H9 (cell line): ENCODE data around the gene SEC61B. TPM values are rescaled to one million over a fixed set of nuclear protein-coding genes. Genes with fewer than 3 reads are reported as not detected.

ENCODE experiments used
- DNase-seq: peaks from one replicate; pipeline ENCODE4 v3.0.0-alpha.2; 2017
- H2AFZ ChIP-seq: one replicate; pipeline ENCODE4 v1.6.1; 2013; ENCODE audit warnings: mild to moderate bottlenecking, low read length, control low read depth, moderate library complexity
- H2AK5ac ChIP-seq: 2 replicates; pipeline ENCODE4 v1.6.1; 2013; ENCODE audit warnings: low read length, control low read depth, mixed read lengths; ENCODE audit not compliant: insufficient read length
- H2BK120ac ChIP-seq: one replicate; pipeline ENCODE4 v1.6.1; 2013; ENCODE audit warnings: low read depth, mild to moderate bottlenecking, low read length, control low read depth, inconsistent platforms; ENCODE audit not compliant: poor library complexity, severe bottlenecking
- H2BK12ac ChIP-seq: 2 replicates; pipeline ENCODE4 v1.6.1; 2013; ENCODE audit warnings: low read length, control low read depth, mixed read lengths, low read depth; ENCODE audit not compliant: insufficient read length
- H2BK15ac ChIP-seq: 2 replicates; pipeline ENCODE4 v1.6.1; 2013; ENCODE audit warnings: low read depth, low read length, control low read depth
- H2BK20ac ChIP-seq: one replicate; pipeline ENCODE4 v1.6.1; 2013; ENCODE audit warnings: low read depth, mild to moderate bottlenecking, low read length, control low read depth, inconsistent platforms; ENCODE audit not compliant: poor library complexity, severe bottlenecking
- H2BK5ac ChIP-seq: 2 replicates; pipeline ENCODE4 v1.6.1; 2013; ENCODE audit warnings: low read length, control low read depth, mixed read lengths; ENCODE audit not compliant: insufficient read length
- H3K14ac ChIP-seq: 2 replicates; pipeline ENCODE4 v1.6.1; 2013; ENCODE audit warnings: low read length, control low read depth; ENCODE audit not compliant: insufficient read depth
- H3K18ac ChIP-seq: 2 replicates; pipeline ENCODE4 v1.6.1; 2013; ENCODE audit warnings: low read depth, mild to moderate bottlenecking, mixed read lengths, low read length, control low read depth; ENCODE audit not compliant: insufficient read length
- H3K23ac ChIP-seq: 2 replicates; pipeline ENCODE4 v1.6.1; 2013; ENCODE audit warnings: low read length, control low read depth, mixed read lengths, low read depth; ENCODE audit not compliant: insufficient read length
- H3K23me2 ChIP-seq: 2 replicates; pipeline ENCODE4 v1.6.1; 2013; ENCODE audit warnings: low read depth, mild to moderate bottlenecking, mixed read lengths, low read length, control low read depth; ENCODE audit not compliant: insufficient read length, poor library complexity, severe bottlenecking
- H3K27ac ChIP-seq: 2 replicates; pipeline ENCODE4 v1.5.1; 2013; ENCODE audit warnings: low read length, control low read depth, mixed read lengths, low read depth; ENCODE audit not compliant: insufficient read length
- H3K27me3 ChIP-seq: 2 replicates; pipeline ENCODE4 v1.6.1; 2013; ENCODE audit warnings: low read length, control low read depth, inconsistent platforms; ENCODE audit not compliant: insufficient read depth
- H3K4ac ChIP-seq: 2 replicates; pipeline ENCODE4 v1.6.1; 2013; ENCODE audit warnings: low read depth, mild to moderate bottlenecking, control low read depth, inconsistent platforms, low read length, moderate library complexity
- H3K4me1 ChIP-seq: 2 replicates; pipeline ENCODE4 v1.6.1; 2013; ENCODE audit warnings: low read length, control low read depth, inconsistent platforms; ENCODE audit not compliant: insufficient read depth
- H3K4me2 ChIP-seq: 2 replicates; pipeline ENCODE4 v1.6.1; 2013; ENCODE audit warnings: low read length, control low read depth, mixed read lengths; ENCODE audit not compliant: insufficient read length, insufficient read depth
- H3K56ac ChIP-seq: 2 replicates; pipeline ENCODE4 v1.6.1; 2013; ENCODE audit warnings: low read depth, mild to moderate bottlenecking, mixed read lengths, low read length, control low read depth; ENCODE audit not compliant: insufficient read length
- H3K79me1 ChIP-seq: 2 replicates; pipeline ENCODE4 v1.6.1; 2013; ENCODE audit warnings: low read depth, mild to moderate bottlenecking, moderate library complexity, low read length, control low read depth, inconsistent platforms; ENCODE audit not compliant: insufficient read depth, poor library complexity, severe bottlenecking
- H3K79me2 ChIP-seq: 2 replicates; pipeline ENCODE4 v1.6.1; 2013; ENCODE audit warnings: low read length, control low read depth, inconsistent platforms; ENCODE audit not compliant: insufficient read depth
- H3K9ac ChIP-seq: 2 replicates; pipeline ENCODE4 v1.6.1; 2013; ENCODE audit warnings: low read length, control low read depth, mixed read lengths; ENCODE audit not compliant: insufficient read length; ENCODE audit errors: extremely low read depth
- H3K9me3 ChIP-seq: one replicate; pipeline ENCODE4 v1.6.1; 2013; ENCODE audit warnings: low read depth, low read length, inconsistent platforms; ENCODE audit not compliant: control insufficient read depth
- H3T11ph ChIP-seq: one replicate; pipeline ENCODE4 v1.6.1; 2013; ENCODE audit warnings: mild to moderate bottlenecking, low read length, control low read depth, inconsistent platforms
- H4K20me1 ChIP-seq: one replicate; pipeline ENCODE4 v1.6.1; 2013; ENCODE audit not compliant: control insufficient read depth, insufficient read length, insufficient read depth
- H4K5ac ChIP-seq: 2 replicates; pipeline ENCODE4 v1.6.1; 2013; ENCODE audit warnings: low read depth, mild to moderate bottlenecking, mixed read lengths, low read length, control low read depth; ENCODE audit not compliant: insufficient read length
- H4K8ac ChIP-seq: replicated peaks from 2 replicates; pipeline ENCODE4 v1.6.1; 2013; ENCODE audit warnings: low read length, control low read depth, mixed read lengths, low read depth; ENCODE audit not compliant: insufficient read length
- H4K91ac ChIP-seq: 2 replicates; pipeline ENCODE4 v1.6.1; 2013; ENCODE audit warnings: low read depth, mild to moderate bottlenecking, moderate library complexity, mixed read lengths, low read length, control low read depth; ENCODE audit not compliant: insufficient read length
- H3K27ac Mint-ChIP-seq, 3 experiments: 2 replicates in 2 of 3; 3 replicates in 1 of 3; pipeline ENCODE4 v1.8.0; 2020 to 2021; ENCODE audit warnings: mixed read lengths in 3 of 3, mild to moderate bottlenecking in 1 of 3, moderate library complexity in 1 of 3
- H3K27me3 Mint-ChIP-seq: 2 replicates; pipeline ENCODE4 v1.8.0; 2021; ENCODE audit warnings: low read depth, mild to moderate bottlenecking, moderate library complexity, mixed read lengths
- H3K36me3 Mint-ChIP-seq, 3 experiments: 2 replicates in 2 of 3; 3 replicates in 1 of 3; pipeline ENCODE4 v1.8.0; 2020 to 2021; ENCODE audit warnings: low read depth in 3 of 3, mixed read lengths in 3 of 3; ENCODE audit not compliant: insufficient read depth in 1 of 3
- H3K4me1 Mint-ChIP-seq, 2 experiments: 2 replicates each; pipeline ENCODE4 v1.8.0; 2020; ENCODE audit warnings: mixed read lengths in 2 of 2
- H3K4me3 Mint-ChIP-seq, 2 experiments: 2 replicates in 1 of 2; 3 replicates in 1 of 2; pipeline ENCODE4 v1.8.0; 2020 to 2021; ENCODE audit warnings: mild to moderate bottlenecking in 2 of 2, mixed read lengths in 2 of 2, moderate library complexity in 1 of 2
- H3K9me3 Mint-ChIP-seq, 2 experiments: 2 replicates in 1 of 2; 3 replicates in 1 of 2; pipeline ENCODE4 v1.8.0; 2020; ENCODE audit warnings: mild to moderate bottlenecking in 2 of 2, mixed read lengths in 2 of 2, moderate library complexity in 1 of 2
- WGBS: extraction: QIAGEN DNeasy Blood & Tissue Kit; methylation state at CpG from one replicate; pipeline ENCODE4 v1.1.7; 2013; ENCODE audit warnings: missing lambda C conversion rate, low lambda C conversion rate, mixed read lengths; ENCODE audit not compliant: insufficient read length; ENCODE audit errors: extremely low coverage; 5-methylcytosine and 5-hydroxymethylcytosine counted together
- total RNA-seq: library from RNA; stranded (reverse); gene quantifications from 2 replicates; pipeline ENCODE4 v1.2.1, GENCODE V29; 2021
- TF ChIP-seq, protein P1 (sequence below): fragments of 200-600 bp; sonication (generic); conservative IDR thresholded peaks from 3 replicates; pipeline ENCODE4 v1.8.0; 2021; ENCODE audit warnings: antibody characterized with exemption, mild to moderate bottlenecking

SEC61B gene
- total RNA-seq, 1 experiment from 2014 or later: 142 TPM

DNA sequence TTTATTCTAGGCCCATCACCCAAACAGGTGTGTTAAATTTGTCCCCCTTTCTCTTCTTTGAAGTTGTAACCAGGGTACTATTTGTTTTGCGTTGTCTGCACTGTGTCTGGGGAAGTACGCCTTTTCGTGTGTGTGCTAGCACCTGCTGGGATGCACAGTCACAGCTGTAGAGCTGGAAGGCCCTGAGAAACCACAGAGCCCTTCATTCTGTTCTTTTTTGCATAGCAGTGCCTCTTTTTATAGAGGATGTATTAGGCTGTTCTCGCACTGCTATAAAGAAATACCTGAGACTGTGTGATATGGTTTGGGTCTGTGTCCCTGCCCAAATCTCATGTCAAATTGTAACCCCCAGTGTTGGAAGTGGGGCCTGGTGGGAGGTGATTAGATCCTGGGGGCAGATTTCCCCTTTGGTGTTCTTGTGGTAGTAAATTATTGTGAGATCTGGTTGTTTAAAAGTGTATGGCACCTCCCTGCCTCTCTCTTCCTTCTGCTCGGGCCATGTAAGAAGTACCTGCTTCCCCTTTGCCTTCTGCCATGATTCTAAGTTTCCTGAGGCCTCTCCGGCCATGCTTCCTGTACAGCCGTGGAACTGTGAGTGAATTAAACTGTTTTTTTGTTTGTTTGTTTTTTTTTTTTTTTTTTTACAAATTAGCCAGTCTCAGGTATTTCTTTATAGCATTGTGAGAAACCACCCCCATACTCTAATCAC is 14.0 kb downstream of the SEC61B start:
- Histone ChIP-seq H3K4me1 (no peaks in the 10 kb centered on the region), H3K79me1 (no peaks in the 10 kb centered on the region), H2AK5ac (no peak overlapping the region), H3K4ac (no peak overlapping the region), H2AFZ (no peak overlapping the region), H3K4me2 (no peak overlapping the region), H3K27me3 (no peaks in the 10 kb centered on the region), H3K9me3 (no peaks in the 10 kb centered on the region), H3K79me2 (no peaks in the 10 kb centered on the region), H3K56ac (no peak overlapping the region), H3K23ac (no peak overlapping the region), H3K27ac (no peak overlapping the region), H2BK20ac (no peak overlapping the region), H4K20me1 (no peaks in the 10 kb centered on the region), H3K18ac (no peak overlapping the region), H2BK15ac (no peak overlapping the region), H4K5ac (no peak overlapping the region), H3K23me2 (no peaks in the 10 kb centered on the region), H2BK12ac (no peak overlapping the region), H3K14ac (no peak overlapping the region), H2BK5ac (no peak overlapping the region), H3T11ph (no peak overlapping the region), H4K91ac (no peak overlapping the region), H4K8ac (no peak overlapping the region), H2BK120ac (no peak overlapping the region), H3K9ac (no peak overlapping the region)
- Mint-ChIP-seq H3K27me3 (no peaks in the 10 kb centered on the region), H3K4me3 (no peak overlapping the region), H3K27ac (0 out of 7 replicates have a peak overlapping the region, but pooled peaks of 1 of the 3 experiments have one; percentile 8), H3K4me1 (no peaks in the 10 kb centered on the region), H3K9me3 (no peaks in the 10 kb centered on the region), H3K36me3 (peaks cover 0 to 4% (median 3%) of the 10 kb centered on the region in 3 experiments; a peak in 6 of 7 replicates)
- TF ChIP-seq, protein P1, sequence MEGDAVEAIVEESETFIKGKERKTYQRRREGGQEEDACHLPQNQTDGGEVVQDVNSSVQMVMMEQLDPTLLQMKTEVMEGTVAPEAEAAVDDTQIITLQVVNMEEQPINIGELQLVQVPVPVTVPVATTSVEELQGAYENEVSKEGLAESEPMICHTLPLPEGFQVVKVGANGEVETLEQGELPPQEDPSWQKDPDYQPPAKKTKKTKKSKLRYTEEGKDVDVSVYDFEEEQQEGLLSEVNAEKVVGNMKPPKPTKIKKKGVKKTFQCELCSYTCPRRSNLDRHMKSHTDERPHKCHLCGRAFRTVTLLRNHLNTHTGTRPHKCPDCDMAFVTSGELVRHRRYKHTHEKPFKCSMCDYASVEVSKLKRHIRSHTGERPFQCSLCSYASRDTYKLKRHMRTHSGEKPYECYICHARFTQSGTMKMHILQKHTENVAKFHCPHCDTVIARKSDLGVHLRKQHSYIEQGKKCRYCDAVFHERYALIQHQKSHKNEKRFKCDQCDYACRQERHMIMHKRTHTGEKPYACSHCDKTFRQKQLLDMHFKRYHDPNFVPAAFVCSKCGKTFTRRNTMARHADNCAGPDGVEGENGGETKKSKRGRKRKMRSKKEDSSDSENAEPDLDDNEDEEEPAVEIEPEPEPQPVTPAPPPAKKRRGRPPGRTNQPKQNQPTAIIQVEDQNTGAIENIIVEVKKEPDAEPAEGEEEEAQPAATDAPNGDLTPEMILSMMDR: no peak
- no CpG with 5 or more reads among the region's 7 CpGs for WGBS
- DNase-seq: no peak
